HG03432 (cell line): ENCODE measurements around the gene PTGER4.
A peak's percentile ranks its signal among the peaks of the same experiment; 100 is the strongest.

Experiments
- ATAC-seq: cut with Tn5 transposase; IDR thresholded peaks from one replicate; pipeline ENCODE4 v1.9.1; 2021; ENCODE audit warnings: mild to moderate bottlenecking, moderate library complexity; ENCODE audit not compliant: unreplicated experiment

The PTGER4 gene

DNA sequence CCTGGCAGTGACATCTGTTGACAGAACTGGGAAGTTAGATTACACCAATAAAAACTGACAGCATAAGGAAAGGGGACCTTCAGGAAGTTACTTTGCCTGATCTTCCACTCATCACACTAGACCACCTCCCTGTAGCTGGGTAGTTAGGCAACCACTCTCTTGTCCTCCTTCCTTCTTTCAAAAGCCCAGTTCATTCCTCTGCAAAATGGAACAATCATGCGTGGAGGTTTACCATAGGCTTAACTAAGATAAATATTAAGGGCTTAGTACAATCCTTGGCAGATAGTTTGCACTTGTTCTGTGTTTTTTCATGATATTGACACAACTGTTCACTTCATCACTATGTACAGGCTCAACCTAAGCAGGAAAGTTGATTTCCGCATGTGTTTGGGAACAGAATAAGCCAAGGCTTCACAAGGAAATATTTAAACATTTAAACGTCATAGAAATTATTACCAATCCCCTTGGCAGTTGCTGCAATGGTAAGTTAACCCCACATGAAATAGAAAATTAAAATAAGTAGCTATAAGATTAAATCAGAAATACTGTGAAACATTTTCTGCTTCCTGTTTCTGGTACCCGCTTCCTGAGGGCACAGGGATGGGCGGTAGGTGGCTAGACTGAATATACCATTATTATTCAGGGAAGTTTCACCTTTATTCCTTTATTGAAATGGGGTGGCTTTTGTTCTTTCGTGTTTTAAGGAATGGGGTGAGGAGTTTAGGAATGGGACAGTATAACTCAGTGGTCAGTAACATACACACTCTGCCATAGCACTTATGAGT is 9.9 kb upstream of the PTGER4 start:
- no peak for ATAC-seq

DNA sequence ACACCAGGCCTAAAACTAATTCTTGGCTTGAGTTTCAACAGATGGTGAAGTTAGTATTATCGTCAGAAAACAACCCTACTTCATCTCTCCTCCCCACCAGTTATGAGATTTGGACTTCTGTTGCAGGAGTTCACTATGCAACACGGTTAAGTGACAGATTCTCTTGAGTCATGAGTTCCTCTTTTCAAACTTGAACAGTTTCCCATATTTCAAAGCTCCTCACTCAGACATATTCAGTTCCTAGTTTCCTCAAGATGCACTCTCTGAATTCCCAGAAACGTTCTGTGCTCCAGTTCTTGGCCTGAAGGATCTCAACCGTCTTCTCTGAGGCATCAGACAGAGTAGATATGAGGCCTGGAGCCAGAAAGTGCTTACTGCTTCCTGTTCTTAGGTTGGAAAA is 7.3 kb upstream of the PTGER4 start:
- ATAC-seq: no peak

DNA sequence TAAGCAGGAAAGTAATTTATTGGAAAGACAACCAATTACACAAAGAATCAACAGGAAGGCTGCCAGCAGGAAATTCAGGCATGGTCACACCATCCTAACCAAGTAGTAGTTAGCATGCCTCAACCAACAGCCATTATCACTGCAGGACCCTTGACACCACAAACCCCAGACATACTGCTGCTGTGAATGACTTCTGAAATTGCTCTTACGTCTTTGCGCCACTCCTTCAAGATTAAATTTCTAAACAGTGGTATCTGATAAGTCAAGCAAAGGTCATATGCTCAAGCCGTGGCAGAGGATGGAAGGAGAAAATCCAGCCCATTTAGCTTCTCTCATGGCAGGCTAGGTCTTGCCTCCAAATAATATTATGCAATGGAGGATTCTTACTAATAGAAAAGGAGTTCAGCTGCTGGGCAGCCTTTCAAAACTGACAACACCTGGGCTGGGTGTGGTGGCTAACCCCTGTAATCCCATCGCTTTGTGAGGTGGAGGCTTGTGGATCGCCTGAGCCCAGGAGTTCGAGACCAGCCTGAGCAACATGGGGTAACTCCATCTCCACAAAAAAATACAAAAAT is 5.0 kb upstream of the PTGER4 start:
- ATAC-seq: no peak

DNA sequence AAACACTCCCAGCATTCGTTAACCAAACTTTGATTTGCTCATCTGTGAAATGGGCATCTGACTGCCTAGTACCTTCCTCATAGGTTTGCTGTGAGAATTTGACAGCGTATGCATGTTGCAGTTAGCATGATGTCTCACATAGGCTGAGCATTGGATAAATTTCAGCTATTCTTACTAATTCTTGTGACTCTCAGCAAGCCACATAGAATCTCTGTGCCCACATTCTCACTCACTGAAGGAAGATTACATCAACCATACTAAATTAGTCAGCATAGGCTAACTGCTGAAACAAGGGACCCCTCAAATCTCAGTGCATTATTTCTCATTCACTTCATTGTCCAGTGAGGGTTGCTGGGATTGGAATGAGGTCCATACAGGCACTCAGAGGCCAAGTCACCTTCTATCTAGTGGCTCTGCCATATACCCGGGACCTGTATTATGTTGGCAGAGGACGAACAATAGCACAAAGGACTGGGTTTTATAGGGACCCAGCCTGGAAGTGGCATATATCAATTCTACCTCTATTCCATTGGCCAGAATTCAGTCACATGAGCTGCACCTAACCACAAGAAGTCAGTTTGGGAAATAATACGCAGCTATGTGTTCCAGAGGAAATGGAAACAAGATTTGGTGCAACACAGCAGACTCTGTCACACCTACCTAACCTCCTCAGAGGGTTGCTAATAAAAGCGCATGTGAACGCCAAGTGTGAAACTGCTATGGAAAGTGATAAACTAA is 4.2 kb upstream of the PTGER4 start:
- no peak for ATAC-seq

DNA sequence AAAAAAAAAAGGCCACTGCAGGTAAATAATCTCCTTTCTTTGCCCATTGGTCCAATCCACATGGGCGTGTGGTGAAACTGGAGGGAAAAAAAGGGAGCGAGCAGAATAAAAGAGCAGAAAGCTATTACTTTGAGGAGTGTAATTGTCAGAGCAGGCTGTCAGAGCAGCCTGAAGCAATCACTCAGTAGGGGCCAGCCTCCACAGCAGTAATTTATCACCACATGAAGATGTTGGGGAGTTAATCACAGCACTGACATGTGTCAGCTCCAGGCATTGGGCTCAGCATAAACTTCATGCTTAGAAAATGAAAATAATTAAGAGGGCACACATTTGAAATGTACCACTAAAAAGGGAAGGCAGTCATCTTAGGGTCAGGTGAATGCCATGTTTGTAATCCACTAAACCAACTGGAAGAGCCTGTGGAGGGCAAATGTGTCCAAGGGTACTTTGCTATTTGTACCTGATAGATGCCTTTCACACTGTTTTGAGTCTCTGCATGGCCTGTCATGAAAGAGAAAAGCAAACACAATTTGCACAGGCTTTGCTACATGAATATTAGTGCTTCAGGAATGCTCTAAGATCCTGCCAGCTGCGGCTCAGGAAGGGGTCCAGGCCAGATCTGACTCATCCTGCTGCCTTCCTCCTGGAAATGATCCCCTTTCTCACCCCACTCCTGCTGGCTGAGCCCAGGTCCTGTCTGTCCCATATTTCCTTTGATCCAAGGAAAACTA is 2.9 kb upstream of the PTGER4 start:
- no peak for ATAC-seq

DNA sequence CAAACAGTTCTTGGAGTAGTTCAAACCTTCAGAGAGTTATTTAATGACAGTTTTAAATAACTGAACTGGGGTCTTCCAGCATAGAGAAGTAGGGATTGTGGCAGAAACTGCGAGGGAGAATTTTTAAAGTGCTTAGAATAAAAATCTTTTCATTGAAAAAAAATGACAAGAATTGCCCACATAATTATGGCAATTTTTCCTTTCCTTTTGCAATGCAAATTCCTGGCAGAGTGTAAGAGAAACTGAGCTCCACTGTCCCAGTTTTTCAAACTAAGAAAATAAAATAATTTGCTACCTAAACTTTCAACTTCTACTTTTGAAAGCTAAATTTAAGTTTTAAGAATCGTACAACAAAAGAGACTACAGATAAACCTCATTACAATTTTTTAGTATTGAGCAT is 2.3 kb upstream of the PTGER4 start:
- no peak for ATAC-seq

DNA sequence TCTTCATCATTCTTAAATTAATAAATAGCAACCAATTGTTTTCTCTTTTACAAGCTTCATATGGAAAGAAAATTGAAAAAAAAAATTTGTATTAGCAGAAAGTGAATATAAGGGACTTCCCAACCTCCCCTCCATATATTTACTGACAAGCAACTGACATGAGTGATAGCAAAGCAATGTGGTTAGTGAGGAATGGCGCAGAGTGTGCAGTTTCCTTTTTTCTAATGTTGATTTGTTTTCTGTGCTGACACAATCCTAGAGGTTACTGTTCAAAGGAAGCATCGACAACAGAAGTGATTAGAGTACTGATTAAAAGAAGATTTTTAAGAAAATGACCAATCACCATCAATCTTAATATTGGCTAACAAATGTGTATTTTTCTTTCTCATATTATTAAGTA is 1.7 kb upstream of the PTGER4 start:
- ATAC-seq: no peak

DNA sequence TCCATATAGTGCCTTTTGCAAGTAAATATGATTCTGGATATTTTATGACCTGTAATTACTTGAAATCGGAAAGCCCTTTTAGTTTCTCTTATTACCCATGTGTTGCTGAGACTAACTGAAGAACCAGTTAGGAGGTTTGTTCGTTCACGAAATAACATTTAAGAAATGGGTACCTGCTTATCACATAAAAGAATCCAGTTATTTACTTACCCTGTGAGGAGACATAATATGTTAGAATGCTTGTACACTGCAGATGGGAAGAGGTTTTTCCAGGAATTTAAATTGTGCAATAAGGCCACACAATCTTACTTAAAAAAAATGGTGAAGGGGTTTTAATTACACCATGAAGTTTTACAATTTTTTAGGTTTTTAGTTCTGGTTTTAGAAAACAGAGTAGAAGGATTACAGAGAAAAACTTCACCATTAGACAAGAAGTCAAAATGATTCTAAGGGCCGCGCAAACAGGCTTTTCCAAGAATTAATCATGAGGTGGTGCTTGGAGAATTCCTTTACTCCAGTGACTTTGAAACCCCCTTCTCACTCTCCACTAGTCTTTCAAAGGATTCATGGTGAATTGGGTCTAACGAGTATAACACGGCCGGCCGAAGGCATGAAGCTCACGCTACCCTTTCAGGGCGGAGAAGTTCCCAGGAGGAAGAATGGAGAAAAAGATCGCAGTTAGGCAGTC is 1.1 kb upstream of the PTGER4 start:
- ATAC-seq: no peak

DNA sequence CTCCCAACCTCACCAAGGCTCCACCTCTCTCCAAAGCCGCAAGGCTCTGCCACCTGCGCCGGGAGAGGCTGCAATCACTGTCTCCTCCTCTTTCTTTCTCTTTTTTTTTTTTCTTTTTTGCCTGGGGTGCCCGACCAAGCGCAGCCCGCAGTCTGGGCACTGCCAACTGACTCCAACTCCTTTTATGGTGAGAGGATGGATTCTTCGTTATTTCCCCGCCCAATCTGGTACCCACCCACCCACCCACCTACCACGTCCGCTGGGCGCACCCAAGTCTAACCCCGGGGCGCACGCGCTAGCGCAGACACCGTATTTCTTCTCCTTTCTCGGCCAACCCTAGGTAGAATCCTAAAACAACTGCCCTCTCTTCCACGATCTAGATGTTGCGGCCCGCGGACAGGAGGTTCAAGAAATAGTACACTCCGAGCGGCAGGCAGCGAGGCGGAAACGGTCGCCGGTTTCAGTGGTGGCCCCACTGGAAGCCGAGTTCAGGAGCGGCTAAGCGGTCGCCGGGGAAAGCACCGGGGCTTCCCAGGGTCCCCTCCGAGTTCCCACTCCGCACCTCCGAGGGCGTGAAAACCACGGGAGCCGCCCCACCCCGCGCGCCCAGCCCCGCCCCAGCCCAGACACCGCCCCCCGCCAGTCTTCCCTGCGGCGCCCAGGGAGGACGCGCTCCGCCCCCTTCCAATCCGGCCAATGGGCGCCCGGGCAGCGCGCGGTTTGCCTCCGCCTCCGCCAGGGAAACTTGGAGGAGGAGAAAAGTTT is 385 bp upstream of the PTGER4 start:
- ATAC-seq: peak; percentile 82

DNA sequence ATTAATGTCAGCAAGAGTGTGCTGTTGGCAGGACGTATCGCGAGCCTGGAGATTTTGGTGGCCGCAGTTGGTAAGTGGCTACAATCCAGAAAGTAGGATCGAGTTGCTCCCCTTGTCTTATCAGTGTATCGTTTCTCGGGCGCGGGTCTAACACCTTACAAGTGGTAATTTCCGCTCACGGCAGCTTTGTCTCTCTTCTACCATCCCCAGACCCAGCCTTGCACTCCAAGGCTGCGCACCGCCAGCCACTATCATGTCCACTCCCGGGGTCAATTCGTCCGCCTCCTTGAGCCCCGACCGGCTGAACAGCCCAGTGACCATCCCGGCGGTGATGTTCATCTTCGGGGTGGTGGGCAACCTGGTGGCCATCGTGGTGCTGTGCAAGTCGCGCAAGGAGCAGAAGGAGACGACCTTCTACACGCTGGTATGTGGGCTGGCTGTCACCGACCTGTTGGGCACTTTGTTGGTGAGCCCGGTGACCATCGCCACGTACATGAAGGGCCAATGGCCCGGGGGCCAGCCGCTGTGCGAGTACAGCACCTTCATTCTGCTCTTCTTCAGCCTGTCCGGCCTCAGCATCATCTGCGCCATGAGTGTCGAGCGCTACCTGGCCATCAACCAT is 1.1 kb downstream of the PTGER4 start:
- no peak for ATAC-seq

DNA sequence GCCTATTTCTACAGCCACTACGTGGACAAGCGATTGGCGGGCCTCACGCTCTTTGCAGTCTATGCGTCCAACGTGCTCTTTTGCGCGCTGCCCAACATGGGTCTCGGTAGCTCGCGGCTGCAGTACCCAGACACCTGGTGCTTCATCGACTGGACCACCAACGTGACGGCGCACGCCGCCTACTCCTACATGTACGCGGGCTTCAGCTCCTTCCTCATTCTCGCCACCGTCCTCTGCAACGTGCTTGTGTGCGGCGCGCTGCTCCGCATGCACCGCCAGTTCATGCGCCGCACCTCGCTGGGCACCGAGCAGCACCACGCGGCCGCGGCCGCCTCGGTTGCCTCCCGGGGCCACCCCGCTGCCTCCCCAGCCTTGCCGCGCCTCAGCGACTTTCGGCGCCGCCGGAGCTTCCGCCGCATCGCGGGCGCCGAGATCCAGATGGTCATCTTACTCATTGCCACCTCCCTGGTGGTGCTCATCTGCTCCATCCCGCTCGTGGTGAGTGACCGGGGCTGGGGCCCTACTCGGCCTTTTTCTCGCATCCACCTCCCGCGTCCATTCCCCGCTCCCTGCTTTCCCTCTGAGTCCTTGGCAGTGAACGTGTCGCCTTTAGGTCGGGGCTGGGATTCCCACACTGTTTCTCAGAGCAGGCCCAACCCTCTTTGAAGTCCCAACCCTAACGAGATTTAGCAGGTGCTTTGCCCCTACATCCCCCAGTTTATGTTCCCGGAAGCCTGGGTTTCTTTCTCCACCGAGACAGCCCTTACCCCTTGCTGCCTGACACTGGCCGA is 1.8 kb downstream of the PTGER4 start:
- ATAC-seq: peak; percentile 24

DNA sequence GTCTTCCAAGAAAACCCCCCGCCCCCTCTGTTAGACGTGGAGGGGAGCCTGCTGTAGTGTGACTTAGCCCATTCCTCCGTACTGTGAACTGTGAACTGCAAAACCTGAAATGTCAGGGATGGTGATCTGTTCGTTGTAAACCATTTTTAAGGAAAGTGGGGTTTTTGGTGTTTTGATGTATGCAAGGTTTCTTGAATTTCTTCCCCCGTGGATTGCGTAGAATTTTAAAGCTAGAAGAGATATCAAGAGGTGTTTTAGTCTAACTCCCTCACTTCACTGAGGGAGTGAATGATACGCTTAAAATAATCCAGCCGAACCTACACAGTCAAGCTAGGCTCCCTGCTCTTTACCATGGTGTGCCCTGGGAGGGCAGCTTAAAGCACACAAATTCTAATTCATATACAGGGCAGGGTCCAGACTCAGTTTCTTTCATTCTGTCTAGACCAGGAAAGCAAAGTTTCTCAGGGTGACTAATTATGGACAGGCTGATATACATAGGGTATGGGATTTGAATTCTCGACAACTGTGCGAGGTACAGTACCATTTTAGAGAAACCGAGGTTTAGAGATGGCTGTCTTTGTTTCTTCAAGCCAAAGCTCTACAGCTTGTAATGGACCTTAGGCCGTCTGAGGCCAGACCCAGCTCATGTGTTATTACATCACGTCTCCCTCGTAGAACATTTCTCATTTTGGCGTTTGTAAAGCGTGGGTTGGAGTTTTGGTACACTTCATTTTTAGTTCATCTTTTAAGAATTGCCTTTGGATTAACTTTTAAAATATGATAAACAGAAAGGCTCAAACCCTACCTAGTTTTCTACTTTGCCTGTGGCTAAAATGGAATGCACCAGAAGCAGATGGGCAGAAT is 2.7 kb downstream of the PTGER4 start:
- no peak for ATAC-seq

DNA sequence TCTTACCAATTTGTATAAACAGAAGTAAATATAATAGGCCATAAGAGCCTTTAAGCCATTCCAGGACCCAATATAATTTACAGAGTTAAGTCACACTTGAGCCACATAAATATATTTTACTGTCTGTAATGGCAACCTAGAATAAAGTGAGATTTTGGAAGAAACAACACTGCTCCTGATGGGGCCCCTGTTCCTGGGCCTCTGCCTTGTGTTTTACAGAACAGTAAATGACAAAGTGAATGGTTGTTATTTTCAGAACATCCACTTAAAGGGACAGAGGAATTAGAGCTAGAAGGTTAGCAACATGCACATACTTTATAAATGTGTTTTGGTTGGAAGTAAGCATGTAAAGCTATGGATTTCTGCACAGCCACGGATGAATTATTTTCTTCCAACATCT is 3.6 kb downstream of the PTGER4 start:
- ATAC-seq: no peak

DNA sequence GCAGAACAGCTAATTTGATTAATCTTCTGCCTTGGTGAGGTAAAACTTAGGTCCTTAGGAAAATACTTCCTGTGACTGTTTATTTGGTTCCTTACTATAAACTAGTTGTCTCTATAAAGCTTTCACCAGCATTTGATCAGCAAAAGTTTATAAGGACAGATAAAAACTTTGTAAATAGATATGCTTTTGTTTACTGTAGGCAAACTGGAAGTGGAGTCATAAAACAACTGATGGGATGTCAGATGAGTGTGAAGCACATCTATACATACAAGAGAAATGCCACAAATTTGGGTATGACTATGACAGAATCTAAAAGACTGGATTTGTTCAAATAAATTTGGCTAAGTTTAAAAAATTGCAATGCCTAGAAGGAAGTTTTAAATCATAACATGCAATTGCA is 5.5 kb downstream of the PTGER4 start:
- ATAC-seq: no peak

DNA sequence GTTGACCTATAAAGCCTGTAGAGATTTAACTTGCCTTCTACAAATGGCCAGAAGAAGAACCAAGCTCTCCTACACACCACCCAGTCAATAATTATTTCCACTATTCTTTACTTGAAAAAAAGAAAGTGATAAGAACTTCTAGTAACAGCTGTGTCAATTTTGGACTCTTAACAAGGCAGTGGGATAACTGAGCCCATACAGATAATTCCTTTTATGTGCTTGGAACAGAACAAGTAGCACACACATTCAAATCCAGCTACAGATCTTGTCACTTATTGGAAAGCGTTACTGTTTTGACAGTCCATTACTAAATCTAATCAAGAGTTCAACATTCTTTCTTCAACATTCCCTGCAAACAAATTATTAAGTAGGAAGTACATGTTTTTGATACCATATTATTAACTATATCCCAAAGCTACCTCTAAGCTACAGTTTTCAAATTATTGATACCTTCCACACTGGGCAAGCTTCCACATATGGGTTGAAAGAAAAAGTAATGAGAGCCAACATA is 6.3 kb downstream of the PTGER4 start:
- no peak for ATAC-seq

DNA sequence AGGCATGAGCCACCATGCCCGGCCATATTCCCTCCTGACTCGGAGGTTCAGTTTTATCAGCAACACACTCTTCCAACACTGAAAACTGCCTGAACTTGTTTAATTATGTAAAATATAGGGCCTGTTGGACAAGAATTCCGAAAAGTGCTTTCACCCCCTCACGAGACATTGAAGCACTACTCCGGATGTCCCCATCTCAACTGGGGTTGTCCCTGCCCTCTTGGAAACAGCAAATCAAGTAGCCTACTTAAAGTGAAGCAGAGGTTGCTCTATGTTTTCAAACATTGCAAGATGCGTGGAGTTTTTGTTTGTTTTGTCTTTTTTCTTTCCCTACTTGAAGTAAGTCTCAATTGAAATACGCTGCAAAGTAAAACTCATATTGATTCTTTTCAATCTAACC is 7.6 kb downstream of the PTGER4 start:
- no peak for ATAC-seq

DNA sequence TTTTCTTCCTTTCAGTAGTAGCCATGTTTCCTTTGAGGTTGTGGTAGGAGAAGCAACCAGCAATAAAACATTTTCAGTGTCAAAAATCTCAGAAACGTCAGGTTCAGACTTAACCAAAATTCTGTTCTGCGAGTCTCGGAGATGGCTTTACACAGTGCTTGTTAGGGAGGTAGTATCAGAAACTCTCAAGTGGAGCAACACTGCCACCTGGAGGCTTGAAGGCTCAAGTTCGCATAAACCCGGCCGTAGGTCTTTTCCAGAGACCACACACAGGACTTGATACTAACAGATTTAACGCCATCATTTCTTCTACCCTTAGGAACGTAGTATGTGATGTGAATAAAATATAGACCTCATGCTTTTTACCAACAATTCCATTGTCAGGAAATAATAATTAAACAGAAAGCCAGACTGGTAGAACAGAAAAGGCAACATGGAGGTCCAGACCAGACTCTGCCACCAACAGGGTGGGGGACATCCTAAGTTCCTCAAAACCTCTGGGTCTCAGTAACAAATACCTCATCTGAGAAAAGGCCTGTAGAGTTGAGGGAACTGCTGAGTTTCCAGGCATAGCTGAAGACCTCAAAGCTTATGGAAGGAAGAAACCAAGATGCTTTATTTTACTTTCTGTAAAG is 8.5 kb downstream of the PTGER4 start:
- ATAC-seq: peak; percentile 86
